ENCODE measurements around the gene ISCU.
"Not testable (repeated sequence)": the region's sequence is repeated elsewhere in the genome, so short reads cannot be mapped to it uniquely, and the experiment has no call there.

ISCU gene

GRCh38 chr12:108570743-108571608 lies 8.6 kb downstream of the ISCU start:
- no peak for DNase-seq (ENCODE audit: low read depth)

DNA sequence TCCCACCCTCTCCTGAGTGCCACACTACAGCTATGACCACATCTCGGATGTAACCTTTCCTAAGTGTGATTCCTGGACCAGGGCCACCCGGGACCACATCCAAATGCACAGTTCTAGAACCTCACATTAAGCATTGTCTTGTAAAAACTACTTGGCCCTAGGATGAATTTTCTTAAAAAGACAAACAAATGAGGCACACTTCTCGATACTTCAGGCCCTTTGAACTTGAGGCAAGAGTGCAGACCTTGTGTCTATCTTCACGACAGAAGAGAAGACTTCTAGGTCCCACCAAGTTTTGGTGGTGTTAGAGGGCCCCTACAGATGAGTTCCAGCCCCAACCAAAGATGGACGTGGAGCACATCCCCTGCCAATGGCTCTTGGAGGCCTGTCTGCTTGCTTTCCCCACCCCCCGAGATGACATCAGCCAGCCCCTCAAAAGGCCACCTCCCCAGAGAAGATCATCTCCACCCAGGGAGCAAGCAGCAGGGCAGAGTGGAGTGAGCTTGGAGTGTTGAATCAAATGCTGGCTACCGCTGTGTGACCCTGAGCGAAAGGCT lies 9.3 kb downstream of the ISCU start:
- no peak for DNase-seq (ENCODE audit: low read depth)

- no peak for DNase-seq (ENCODE audit: low read depth)
Observed at GRCh38 chr12:108572166-108572790, 9.9 kb downstream of the ISCU start.

DNA sequence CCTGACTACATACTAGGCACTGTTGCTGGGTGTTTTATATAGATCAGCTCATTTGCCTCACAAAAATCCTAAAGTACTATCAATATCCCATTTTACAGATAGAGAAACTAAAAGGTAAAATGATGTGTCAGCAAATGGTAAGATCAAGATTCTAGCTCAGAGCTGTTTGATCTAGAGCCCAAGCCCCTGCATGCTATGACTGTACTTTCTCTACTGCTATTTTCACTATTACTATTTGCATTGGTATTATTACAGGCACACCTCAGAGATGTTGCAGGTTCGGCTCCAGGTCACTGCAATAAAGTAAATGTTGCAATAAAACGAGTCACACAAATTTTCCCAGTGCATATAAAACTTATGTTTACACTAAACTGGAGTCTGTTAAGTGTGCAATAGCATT lies 10.9 kb downstream of the ISCU start:
- DNase-seq (ENCODE audit: low read depth) = no peak

DNA sequence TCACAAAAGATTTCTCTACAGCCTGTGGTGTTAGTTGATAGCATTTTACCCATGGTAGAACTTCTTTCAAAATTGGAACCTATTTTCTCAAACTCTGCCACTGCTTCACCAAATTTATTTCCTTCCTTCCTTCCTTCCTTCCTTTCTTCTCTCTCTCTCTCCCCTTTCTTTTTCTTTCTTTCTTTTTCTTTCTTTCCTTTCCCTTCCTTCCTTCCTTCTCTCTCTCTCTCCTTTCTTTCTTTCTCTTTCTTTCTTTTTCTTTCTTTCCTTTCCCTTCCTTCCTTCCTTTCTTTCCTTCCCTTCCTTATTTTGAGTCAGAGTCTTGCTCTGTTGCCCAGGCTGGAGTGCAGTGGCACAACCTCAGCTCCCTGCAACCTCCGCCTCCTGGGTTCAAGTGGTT lies 11.9 kb downstream of the ISCU start:
- not testable (repeated sequence) for DNase-seq (ENCODE audit: low read depth)

- DNase-seq (ENCODE audit: low read depth) = no peak
Observed at GRCh38 chr12:108575199-108575912, 13.0 kb downstream of the ISCU start.

- no peak for DNase-seq (ENCODE audit: low read depth)
Observed at GRCh38 chr12:108576660-108577234, 14.4 kb downstream of the ISCU start.

DNA sequence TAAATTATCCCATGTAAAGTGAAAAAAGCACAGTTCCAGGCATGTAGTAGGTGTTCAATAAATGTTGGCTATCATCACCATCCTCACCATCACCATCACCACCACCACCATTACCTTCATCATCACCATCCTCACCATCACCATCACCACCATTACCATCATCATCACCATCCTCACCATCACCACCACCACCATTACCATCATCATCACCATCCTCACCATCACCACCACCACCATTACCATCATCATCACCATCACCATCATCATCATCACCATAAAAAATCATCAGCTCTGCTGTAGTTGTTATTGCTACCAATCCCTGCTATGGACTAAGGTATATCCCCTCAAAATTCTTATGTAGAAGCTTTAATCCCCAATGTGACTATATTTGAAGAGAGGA lies 15.1 kb downstream of the ISCU start:
- DNase-seq (ENCODE audit: low read depth) = no peak

DNA sequence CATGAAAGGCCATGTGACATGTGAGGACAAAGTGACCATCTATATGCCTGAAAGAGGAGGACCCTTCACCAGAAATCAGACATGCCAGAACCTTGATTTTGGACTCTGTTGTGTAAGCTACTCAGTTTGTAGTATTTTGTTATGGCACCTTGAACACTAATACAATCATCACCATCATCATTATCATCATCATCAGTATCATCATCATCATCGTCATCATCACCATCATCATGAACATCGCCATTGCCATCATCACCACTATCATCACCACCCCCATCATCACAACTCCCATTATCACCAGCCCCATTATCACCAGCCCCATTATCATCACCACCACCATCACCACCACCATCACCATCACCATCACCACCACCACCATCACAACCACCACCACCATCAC lies 15.9 kb downstream of the ISCU start:
- DNase-seq (ENCODE audit: low read depth) = no peak

DNA sequence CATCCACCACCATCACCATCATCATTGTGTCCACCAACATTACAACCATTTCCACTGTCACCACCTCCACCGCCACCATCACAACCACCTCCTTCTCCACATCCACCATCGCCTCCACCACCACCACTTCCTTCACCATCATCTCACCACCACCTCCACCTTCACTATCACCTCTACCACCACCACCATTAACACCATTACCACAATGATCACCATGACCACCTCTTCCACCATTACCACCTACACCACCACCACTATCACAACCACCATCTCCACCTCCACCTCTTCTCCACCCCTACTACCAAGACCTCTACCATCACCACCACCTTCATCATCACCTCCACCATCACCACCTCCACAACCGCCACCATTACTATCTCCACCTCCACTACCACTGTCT lies 16.4 kb downstream of the ISCU start:
- no peak for DNase-seq (ENCODE audit: low read depth)

- no peak for DNase-seq (ENCODE audit: low read depth)
Observed at GRCh38 chr12:108580531-108580930, 18.1 kb downstream of the ISCU start.

- no peak for DNase-seq (ENCODE audit: low read depth)
Observed at GRCh38 chr12:108581311-108582227, 19.2 kb downstream of the ISCU start.

GRCh38 chr12:108582509-108582908 lies 20.1 kb downstream of the ISCU start:
- DNase-seq (ENCODE audit: low read depth) = no peak

GRCh38 chr12:108582978-108583770 lies 20.8 kb downstream of the ISCU start:
- DNase-seq (ENCODE audit: low read depth) = no peak

DNA sequence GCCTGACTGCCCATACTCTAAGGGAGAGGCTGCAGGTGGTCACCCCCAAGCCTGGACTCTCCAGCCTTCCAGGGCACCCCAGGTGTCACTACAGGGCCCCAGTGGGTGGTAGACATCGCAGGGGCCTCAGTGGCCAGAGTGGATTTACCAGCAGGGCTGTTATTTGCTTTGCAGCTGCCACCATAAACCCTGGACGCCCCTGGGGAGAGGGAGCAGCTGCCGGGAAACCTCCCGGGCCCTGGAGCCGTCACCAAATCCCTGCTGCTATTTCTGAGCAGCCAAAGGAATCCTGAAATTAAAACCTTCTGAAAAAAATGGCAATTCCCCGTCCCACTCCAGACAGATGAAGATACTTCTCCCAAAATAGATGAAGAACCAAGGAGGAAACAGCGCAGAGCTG lies 21.6 kb downstream of the ISCU start:
- DNase-seq (ENCODE audit: low read depth) = no peak

DNA sequence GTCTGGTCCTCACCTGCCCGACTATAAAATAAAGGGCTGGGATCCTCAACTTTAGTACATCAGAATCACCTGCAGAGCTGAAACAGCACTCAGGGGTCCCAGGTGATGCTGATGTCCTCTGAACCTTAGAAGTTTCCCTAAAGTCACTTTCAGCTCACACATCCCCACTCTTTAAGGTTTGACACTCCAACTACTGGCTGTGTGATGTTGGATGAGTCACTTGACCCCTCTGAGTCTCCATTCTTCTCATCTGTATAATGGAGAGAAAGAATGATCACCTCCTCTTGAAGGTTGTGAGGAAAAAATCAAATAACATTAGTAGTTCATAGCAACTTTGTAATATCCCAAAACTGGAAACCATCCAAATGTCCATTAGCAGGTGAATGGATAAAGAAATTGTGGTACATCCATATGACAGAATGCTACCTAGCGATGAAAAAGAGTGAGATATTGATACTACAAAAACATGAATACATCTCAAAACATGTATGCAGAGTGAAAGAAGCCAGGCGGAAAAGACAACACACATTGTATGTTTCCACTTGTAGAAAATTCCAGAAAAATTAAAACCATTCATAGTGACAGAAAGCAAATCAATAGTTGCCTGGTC lies 22.2 kb downstream of the ISCU start:
- DNase-seq (ENCODE audit: low read depth) = no peak

DNA sequence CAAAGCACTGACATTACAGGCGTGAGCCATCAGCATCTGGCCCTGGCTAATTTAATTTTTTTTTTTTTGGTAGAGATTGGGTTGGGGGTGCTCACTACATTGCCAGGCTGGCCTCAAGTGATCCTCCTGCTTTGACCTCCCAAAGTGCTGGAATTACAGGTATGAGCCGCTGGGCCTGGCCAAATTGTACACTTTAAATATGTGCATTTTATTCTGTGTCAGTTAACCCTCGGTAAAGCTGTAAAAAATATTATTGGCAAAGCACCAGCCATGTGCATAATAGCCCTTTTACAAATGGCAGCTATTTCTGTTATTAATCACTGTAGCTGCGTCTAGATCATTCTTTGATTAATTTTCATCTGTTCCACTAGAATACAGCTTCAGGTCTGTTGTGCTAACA lies 23.5 kb downstream of the ISCU start:
- no peak for DNase-seq (ENCODE audit: low read depth)

- DNase-seq (ENCODE audit: low read depth) = no peak
Observed at GRCh38 chr12:108586306-108586705, 23.9 kb downstream of the ISCU start.

GRCh38 chr12:108587826-108588225 lies 25.4 kb downstream of the ISCU start:
- no peak for DNase-seq (ENCODE audit: low read depth)
